Left ventricle myocardium superior (tissue), 1 donor: ENCODE data around the gene FASLG. TPM values are rescaled to one million over a fixed set of nuclear protein-coding genes. Genes with fewer than 3 reads are reported as not detected.
"Not testable (repeated sequence)": the region's sequence is repeated elsewhere in the genome, so short reads cannot be mapped to it uniquely, and the experiment has no call there.

Experiments used
- ATAC-seq: fragments of 200-7000 bp; cut with Tn5 transposase; one replicate; pipeline ENCODE4 v1.9.1; 2020; ENCODE audit warnings: mild to moderate bottlenecking, moderate library complexity
- DNase-seq: peaks from one replicate; pipeline ENCODE4 v3.0.0-alpha.2; 2020
- intact Hi-C: fragments of 100-400 bp; cut with micrococcal nuclease; formaldehyde crosslinking; loops from one replicate; pipeline ENCODE4 v1.11.0; 2022
- long read RNA-seq: library from polyadenylated mRNA; unstranded; transcript quantifications from one replicate; pipeline ENCODE4 v2.0.0, GENCODE V29; 2021
- total RNA-seq: library from RNA; stranded (reverse); fragmentation: NEBNext Ultra II Directional; extraction: Animal tissue kit (Norgen Biotek cat#: 25700); gene quantifications from one replicate; pipeline ENCODE4 v1.2.1, GENCODE V29; 2021
- donor health status: DM: no; HTN: yes; CAD: no; lungs with severe emphysema.

Gene FASLG, protein sequence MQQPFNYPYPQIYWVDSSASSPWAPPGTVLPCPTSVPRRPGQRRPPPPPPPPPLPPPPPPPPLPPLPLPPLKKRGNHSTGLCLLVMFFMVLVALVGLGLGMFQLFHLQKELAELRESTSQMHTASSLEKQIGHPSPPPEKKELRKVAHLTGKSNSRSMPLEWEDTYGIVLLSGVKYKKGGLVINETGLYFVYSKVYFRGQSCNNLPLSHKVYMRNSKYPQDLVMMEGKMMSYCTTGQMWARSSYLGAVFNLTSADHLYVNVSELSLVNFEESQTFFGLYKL
- total RNA-seq, result 0.12 TPM
- long read RNA-seq, result 0 reads

- intact Hi-C loops, result no loop called here
- ATAC-seq (no peak), DNase-seq (no peak)
Measured at GRCh38 chr1:172658871-172659453, at the start of gene FASLG. FASLG (plus strand) TSS chr1:172659103; CDS start chr1:172659202, 99 bp downstream.

- DNase-seq (no peak), ATAC-seq (peak; percentile 52)
- intact Hi-C loops, result loop anchor here (5.0 kb wide), 1 partner anchor 113 kb away; no protein-coding TSS in a partner anchor
Measured at GRCh38 chr1:172609528-172609927, 49.4 kb upstream of the FASLG start.

GRCh38 chr1:172612478-172612877 lies 46.4 kb upstream of the FASLG start:
- no peak for DNase-seq
- ATAC-seq, result no peak
- intact Hi-C loops, result no loop called here

- no peak for ATAC-seq
- DNase-seq, result no peak
- intact Hi-C loops, result no loop called here
Measured at GRCh38 chr1:172613294-172613693, 45.6 kb upstream of the FASLG start.

- intact Hi-C loops, result no loop called here
- DNase-seq (no peak), ATAC-seq (no peak)
Measured at GRCh38 chr1:172616195-172616594, 42.7 kb upstream of the FASLG start.

- intact Hi-C loops, result no loop called here
- DNase-seq (no peak), ATAC-seq (no peak)
Measured at GRCh38 chr1:172616636-172617035, 42.3 kb upstream of the FASLG start.

- intact Hi-C loops, ATAC-seq: not testable (repeated sequence)
Measured at GRCh38 chr1:172620603-172621002, 38.3 kb upstream of the FASLG start.

DNA sequence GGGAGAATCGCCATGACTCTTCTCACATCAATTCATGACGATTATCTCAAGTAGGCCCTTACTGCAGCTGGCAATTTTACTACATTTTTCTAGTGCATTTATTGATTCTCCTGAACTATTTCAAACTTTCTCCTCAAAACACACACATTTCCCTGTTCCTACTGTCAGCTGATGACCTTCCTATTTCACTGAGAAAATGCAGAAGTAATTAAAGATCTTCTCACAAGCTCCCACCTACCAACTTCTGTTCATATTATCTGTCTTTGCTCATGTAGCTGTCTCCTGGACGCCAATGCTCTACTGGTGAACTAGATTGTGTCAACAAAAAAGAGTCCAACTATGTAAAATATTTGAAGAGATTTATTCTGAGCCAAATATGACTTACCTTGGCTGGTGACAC lies 36.4 kb upstream of the FASLG start:
- intact Hi-C loops, result no loop called here
- DNase-seq (no peak), ATAC-seq (no peak)

More at GRCh38 chr1:172620603-172621002, 38.3 kb upstream of the FASLG start:
- DNase-seq, result not testable (repeated sequence)

DNA sequence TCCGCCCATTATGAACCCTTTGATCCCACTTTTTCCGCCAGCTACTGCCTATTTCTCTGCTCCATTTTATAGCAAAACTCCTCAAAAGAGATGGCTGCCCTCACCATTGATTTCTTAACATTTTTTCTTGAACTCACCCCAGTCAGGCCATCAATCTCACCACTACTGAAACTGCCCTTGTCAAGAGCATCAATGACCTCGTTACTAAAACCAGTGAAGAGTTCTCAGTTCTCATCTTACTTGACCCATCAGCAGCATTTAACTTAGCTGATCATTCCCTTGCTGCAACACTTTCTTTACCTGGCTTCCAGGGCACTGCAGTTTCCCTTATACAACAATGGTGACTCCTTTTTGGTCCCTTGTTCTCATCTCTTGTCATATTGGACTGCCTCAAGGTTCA lies 35.2 kb upstream of the FASLG start:
- intact Hi-C loops, result no loop called here
- DNase-seq, result no peak
- ATAC-seq, result no peak

DNA sequence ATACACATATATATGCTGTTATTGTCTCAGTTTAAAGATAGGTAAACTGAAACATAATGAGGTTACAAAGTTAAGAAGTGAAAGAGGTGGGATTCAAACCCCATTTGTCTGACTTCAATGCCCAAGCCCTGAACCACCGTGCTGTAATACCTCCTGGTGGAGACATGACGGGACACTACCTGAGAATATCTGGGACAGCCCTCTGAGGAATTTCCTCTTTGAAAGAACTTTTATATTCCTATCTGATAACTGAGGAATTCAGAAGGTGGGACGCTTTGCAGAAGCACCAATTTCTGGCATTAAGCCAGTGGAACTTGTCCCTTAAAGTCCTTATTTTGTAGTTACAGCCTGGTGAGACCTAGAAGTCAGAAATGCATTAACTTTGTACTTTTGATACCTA lies 32.1 kb upstream of the FASLG start:
- ATAC-seq (no peak), DNase-seq (no peak)
- intact Hi-C loops, result no loop called here

DNA sequence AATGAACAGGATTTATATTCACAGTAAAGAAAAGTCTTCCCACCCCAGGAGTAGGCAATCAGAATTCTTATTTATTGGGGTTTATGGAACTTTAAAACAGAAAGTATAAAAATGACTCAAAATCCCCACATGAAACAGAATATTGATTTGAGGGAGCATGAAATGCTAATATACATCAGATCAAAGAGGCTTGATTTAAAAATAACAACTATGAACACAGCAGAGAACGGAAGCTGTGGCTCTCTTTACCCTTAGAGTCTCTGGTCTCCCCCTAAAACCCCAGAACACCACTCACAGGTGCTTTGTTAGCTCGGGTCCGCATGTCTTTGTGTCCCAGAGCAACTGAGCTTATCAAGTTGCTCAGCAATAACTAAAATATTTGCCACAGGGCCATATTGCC lies 31.2 kb upstream of the FASLG start:
- no peak for ATAC-seq
- intact Hi-C loops, result no loop called here
- no peak for DNase-seq

DNA sequence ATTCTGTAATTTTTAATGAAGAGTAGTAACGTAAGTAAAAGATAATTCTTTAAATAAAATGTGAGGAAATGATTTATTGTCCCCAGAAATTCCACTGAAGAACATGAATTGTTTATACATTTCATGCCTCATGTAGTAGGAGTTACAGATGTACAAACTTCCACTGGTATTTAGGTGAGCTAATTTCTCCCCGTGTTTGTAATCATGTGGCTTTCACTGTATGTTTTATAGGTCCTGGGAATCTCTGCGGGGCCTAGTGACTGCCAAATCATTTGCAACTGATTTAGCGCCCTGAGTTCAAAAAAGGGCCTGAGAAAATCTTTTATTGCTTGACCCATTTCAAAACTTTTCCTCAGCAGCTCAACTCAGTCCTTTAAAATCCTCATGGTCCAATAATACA lies 30.5 kb upstream of the FASLG start:
- intact Hi-C loops, result no loop called here
- DNase-seq, result no peak
- no peak for ATAC-seq

DNA sequence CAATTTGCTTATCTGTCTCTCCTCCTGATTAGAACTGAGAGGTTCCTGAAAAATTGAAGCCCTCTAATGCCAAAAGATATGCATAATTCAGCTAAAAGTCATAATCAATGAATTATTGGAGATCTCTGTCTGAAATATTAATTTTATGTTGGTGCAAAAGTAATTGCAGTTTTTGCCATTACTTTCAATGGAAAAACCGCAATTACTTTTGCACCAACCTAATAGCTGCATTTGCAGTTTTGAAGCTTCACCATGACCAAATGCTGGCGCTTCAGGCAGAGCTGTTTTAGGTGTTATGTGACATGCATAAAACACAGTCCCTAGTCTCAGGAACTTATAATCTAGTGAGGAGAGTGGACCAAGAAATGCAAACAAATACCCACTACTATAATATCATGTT lies 29.7 kb upstream of the FASLG start:
- intact Hi-C loops, result no loop called here
- DNase-seq (no peak), ATAC-seq (no peak)

- intact Hi-C loops, result no loop called here
- ATAC-seq (no peak), DNase-seq (no peak)
Measured at GRCh38 chr1:172629638-172630037, 29.3 kb upstream of the FASLG start.

DNA sequence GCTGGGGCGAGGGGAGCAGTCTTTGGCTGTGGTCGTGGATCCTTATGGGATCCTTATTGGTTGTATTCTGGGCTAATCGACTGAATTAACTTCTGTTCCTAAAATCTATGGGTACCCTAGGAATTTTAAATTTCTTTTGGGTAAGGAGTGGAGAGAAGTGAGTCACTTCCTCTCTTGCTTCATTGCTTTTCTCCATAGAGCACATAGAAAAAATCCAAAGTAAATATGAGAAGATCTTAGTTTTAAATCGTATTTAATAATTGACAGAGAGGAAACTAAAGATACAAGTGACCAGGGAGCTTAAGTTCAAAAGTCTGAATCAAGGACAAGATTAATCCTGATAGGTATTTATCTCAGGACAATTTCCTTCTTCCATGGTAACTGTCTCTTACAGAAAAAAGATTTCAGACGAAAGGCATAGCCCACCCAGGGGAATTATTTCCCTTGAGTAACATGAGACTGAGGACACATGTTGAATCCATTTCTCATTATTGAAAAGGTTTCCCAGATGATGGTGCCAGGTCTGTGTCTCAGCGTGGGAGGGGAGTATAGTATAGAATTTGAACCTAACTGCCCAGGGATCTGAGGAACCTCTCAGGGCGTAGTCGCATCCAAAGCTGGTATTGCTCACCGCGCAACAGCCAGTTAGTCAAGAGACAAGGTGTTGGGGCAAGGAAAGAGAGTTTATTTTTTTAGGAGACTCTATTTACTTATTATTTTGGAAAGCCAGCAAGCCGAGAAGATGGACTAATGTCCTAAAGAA lies 28.7 kb upstream of the FASLG start:
- ATAC-seq, result no peak
- intact Hi-C loops, result no loop called here
- DNase-seq, result no peak

GRCh38 chr1:172630868-172631267 lies 28.0 kb upstream of the FASLG start:
- intact Hi-C loops, result no loop called here
- ATAC-seq, result no peak

DNA sequence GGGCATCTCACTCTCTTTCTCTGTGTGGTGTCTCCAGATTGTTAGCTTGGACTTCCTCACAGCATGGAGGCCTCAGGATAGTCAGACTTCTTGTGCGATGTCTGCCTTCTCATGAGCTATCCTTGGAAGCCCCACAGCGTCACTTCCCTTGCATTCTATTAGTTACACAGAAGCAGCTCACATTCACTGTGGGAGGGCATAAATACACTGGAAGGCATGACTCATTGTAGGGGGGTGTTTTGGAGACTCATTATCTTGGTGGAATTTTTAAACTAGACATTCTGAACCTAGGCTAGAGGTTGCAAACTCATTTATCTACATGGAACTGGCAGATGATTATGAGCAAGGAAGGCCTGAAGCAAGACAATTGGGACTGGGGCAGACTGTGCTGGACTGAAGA lies 21.4 kb upstream of the FASLG start:
- ATAC-seq (peak; percentile 64), DNase-seq (no peak)
- intact Hi-C loops, result no loop called here

More at GRCh38 chr1:172630868-172631267, 28.0 kb upstream of the FASLG start:
- DNase-seq, result no peak

DNA sequence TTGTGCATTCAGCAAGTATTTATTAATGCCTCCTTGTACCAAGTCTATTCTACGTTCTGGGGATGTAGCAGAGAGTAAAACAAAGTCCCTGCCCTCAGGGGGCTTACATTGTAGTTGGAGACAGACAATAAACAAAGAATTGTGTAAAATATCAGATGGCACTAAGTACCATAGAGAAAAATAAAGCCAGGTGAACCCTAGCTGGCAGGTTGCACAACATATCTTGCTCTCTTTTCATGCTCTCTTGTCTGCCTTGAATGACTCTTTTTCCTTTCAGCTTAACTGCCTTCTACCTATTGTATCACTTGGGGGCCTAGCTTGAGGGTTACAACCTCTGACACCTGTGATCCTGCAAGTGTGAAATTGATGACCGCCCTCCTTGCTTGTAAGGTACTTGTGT lies 20.7 kb upstream of the FASLG start:
- intact Hi-C loops, result no loop called here
- no peak for DNase-seq
- no peak for ATAC-seq

- DNase-seq (no peak), ATAC-seq (peak; percentile 73)
- intact Hi-C loops, result no loop called here
Measured at GRCh38 chr1:172638885-172639831, 19.7 kb upstream of the FASLG start.
